ENCODE measurements around the gene NOL4L.

The NOL4L gene

GRCh38 chr20:32480371-32481241, 104.5 kb downstream of the NOL4L start:
- DNase-seq = no peak

- no peak for DNase-seq
Observed at GRCh38 chr20:32479697-32480171, 105.4 kb downstream of the NOL4L start.

- DNase-seq = no peak
Observed at GRCh38 chr20:32479012-32479411, 106.1 kb downstream of the NOL4L start.

GRCh38 chr20:32478576-32478975, 106.6 kb downstream of the NOL4L start:
- no peak for DNase-seq

GRCh38 chr20:32477594-32478512, 107.3 kb downstream of the NOL4L start:
- DNase-seq = no peak

- no peak for DNase-seq
Observed at GRCh38 chr20:32476684-32477593, 108.2 kb downstream of the NOL4L start.

- no peak for DNase-seq
Observed at GRCh38 chr20:32474967-32475811, 109.9 kb downstream of the NOL4L start.

- DNase-seq = no peak
Observed at GRCh38 chr20:32474717-32474966, 110.5 kb downstream of the NOL4L start.

GRCh38 chr20:32474009-32474716, 111.0 kb downstream of the NOL4L start:
- no peak for DNase-seq

GRCh38 chr20:32473231-32474008, 111.7 kb downstream of the NOL4L start:
- DNase-seq = no peak

GRCh38 chr20:32472581-32473207, 112.4 kb downstream of the NOL4L start:
- DNase-seq = no peak

- no peak for DNase-seq
Observed at GRCh38 chr20:32470940-32471339, 114.2 kb downstream of the NOL4L start.

- no peak for DNase-seq
Observed at GRCh38 chr20:32470025-32470861, 114.9 kb downstream of the NOL4L start.

- DNase-seq = no peak
Observed at GRCh38 chr20:32468860-32469259, 116.3 kb downstream of the NOL4L start.

- DNase-seq = no peak
Observed at GRCh38 chr20:32468313-32468640, 116.9 kb downstream of the NOL4L start.

- DNase-seq = no peak
Observed at GRCh38 chr20:32467506-32468312, 117.4 kb downstream of the NOL4L start.

- DNase-seq = no peak
Observed at GRCh38 chr20:32466739-32467505, 118.2 kb downstream of the NOL4L start.
